GM12878 (cell line): ENCODE measurements around the gene C11orf65.

ENCODE experiments used
- ASH2L ChIP-seq: fragments of 300-600, 200-600 bp; sonication (generic); IDR thresholded peaks from 2 replicates; pipeline ENCODE4 v1.6.1; 2017; ENCODE audit warnings: low read depth, mild to moderate bottlenecking, borderline replicate concordance
- RB1 ChIP-seq: fragments of 450-650 bp; formaldehyde crosslinking; IDR thresholded peaks from 2 replicates; pipeline ENCODE4 v1.6.1; 2017; ENCODE audit warnings: mild to moderate bottlenecking, borderline replicate concordance
- SIN3A ChIP-seq: IDR thresholded peaks from 2 replicates; pipeline ENCODE4 v1.6.1; 2012; ENCODE audit warnings: low read depth, low read length, improper control_type of control experiment
- SREBF1 ChIP-seq: IDR thresholded peaks from 2 replicates; pipeline ENCODE4 v1.6.1; 2012; ENCODE audit warnings: mild to moderate bottlenecking, low read length

DNA sequence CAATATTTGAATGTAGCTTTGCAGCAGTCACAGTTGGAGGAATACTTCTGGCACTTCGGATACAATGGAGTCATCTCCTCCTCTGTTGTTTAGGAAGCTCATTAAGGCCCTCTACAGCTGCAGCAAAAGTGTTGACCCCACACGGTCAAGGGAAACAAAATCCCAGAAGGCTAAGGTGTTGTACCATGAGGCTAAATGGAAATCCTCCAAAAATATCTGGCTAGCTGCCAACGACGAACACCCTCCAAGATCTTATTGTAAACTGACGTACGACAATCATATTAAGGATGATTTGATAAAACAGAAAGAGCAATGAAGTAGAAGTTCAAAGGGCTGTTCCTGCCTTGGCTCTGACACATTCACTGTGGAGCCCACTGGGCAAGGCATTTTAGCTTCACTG, 26.9 kb upstream of the C11orf65 start:
- TF ChIP-seq ASH2L, result no peak
- no peak for TF ChIP-seq RB1
- no peak for TF ChIP-seq SIN3A
- no peak for TF ChIP-seq SREBF1
